Activated CD8-positive, alpha-beta memory T cell treated with anti-CD3 and anti-CD28 coated beads for 24 hours (primary cell): ENCODE measurements around the gene LIFR.

Experiments used
- DNase-seq: peaks from one replicate; pipeline ENCODE4 v3.0.0-alpha.2; 2020

LIFR gene

GRCh38 chr5:38463634-38464521 is 92.6 kb downstream of the LIFR start:
- no peak for DNase-seq

DNA sequence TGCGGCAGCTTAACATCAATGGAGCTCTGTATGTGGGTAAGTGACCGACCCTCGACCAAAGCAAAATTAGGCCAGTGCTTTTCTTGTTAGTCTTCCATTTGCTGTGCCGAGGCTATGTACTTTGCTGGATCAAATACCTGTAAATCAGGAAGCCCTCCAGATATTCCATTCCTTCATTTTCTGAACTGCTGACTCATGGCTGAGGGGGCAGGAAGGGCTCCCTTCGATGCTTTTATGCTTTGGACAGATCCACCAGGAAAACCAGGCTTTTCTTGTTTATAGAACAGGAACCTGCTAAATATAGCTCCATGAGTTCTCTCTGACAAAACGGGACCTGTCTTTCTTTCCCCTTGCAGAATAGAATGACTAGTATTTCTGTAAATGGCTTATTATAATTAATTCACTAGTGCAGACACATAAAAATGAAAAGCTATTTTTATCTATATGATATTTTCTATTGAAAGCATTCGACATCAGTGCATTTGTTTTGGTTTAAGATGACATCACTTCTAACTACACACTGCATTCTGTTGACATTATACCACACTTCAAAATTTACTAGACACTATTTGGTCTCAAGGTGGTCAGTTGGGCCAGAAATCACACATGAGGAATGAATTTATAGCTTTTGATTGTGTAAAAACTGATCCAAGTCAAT is 93.3 kb downstream of the LIFR start:
- no peak for DNase-seq

DNA sequence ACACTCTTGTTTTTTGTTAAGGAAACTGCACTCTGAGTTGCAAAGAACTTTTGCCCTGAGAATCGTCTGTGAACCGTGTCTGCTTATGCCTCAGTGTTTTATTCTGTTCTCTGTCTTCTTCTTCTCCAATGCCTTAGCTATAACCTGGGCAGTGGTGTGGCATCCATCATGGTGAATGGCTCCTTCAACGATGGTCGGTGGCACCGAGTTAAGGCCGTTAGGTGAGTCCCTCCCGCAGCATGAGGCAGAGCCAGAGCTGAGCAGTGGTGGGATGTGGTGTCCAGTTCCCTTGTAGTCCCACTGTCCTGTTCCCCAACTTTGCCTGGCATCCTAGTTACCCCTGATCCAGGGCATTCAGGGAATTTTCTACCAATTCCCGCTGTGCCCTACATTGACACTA is 98.3 kb downstream of the LIFR start:
- DNase-seq, result no peak

GRCh38 chr5:38456657-38457399 is 99.6 kb downstream of the LIFR start:
- DNase-seq, result no peak

- DNase-seq, result no peak
Observed at GRCh38 chr5:38455796-38456330, 100.6 kb downstream of the LIFR start.

GRCh38 chr5:38453921-38454320 is 102.5 kb downstream of the LIFR start:
- no peak for DNase-seq

GRCh38 chr5:38453506-38453905 is 102.9 kb downstream of the LIFR start:
- DNase-seq, result no peak

GRCh38 chr5:38452201-38452600 is 104.2 kb downstream of the LIFR start:
- DNase-seq, result no peak

DNA sequence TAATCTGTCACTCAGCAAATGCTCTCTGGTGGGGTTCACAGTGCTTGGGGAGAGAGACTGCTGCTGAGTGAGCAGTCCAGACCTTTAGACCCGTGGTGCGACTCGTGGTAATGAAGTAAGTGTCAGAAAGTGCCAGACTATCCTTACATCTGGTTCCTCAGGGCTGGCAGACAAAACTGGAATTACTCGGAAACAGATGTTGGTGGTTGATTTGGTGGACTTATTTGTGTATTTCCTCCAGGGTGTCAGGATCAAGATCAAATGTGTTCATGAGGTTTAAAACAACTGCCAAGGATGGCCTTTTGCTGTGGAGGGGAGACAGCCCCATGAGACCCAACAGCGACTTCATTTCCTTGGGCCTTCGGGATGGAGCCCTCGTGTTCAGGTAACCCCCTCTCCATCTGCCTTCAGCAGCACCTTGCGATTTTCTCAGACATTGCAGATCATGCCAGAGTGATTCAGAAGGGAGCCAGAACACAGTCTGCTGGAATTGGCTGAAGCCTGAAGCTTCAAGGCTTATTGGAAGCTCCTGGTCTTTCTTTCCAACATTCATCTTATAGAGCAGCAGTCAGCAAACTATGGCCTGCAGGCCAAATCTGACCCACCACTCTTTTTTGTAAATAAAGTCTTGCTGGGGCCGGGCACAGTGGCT is 105.2 kb downstream of the LIFR start:
- DNase-seq, result no peak

- no peak for DNase-seq
Observed at GRCh38 chr5:38450627-38451026, 105.8 kb downstream of the LIFR start.

GRCh38 chr5:38448568-38449350 is 107.7 kb downstream of the LIFR start:
- no peak for DNase-seq

DNA sequence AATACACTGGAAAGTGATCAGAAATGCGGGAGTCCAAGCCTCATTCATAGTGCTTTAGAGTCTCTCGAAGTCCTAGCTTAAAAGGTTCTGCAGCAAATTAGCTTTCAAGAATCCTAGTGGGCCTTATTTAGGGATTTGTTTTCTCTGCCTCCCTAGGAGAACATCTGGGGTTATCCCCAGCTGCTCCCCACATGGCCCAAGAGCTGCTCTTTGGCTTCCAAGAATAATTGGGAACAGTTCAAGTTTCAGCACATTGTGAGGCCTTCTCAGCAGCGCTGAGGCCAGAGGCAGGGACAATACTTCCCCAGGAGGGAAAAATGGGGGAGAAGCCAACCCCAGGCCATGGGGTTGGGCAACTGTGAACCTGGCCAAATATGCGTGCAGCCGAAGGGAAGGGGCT is 108.7 kb downstream of the LIFR start:
- DNase-seq, result no peak

DNA sequence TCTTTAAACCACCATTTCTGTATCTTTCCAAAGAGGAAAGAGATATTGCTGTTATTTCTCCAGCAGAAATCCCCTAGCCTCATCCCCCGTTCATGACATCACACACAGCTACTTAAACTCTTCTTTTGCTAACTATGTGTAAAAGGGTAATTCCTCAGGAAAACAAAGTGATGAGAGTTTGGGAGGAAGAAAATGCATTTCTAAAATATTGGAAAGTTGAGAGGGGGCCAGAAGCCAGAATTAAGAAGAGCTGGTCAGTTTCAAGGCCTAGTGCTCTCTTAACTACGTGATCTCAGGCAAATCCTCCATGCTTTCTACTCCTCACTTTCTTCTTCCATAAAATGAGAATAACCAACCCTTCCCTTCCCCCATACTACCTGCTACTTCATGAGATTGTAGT is 109.4 kb downstream of the LIFR start:
- no peak for DNase-seq

GRCh38 chr5:38446029-38446522 is 110.4 kb downstream of the LIFR start:
- DNase-seq, result no peak

DNA sequence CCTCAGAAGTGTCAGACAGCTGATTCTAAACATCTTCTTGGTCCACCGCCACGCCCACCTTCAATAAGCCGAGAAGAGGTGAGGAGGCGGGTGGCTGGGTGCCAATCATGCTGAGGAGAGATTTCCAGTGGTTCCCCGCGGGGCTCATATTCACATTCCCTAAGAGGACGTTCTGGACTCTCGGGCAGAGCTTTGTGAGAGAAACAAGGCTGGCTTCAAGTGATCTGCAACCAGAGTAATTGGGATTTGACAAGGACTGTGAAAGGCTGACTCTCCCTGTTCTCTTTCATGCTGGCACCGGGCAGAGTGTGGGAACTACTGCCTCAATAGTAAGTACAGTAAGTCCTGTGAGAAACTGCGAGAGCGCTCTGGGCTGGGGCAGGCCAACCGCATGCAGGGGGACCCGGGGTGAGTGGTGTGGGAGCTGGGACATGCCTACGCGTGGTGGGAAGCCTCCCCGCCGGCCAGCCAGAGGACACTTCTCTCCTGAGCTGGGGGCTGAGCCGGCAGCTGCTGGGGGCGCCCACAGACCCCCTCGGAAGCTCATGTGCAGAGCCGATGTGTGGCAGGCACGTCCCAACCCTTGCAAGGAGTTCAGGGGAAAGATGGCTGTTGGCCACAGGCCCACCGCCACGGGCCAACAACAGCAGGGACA is 110.9 kb downstream of the LIFR start:
- DNase-seq, result no peak

DNA sequence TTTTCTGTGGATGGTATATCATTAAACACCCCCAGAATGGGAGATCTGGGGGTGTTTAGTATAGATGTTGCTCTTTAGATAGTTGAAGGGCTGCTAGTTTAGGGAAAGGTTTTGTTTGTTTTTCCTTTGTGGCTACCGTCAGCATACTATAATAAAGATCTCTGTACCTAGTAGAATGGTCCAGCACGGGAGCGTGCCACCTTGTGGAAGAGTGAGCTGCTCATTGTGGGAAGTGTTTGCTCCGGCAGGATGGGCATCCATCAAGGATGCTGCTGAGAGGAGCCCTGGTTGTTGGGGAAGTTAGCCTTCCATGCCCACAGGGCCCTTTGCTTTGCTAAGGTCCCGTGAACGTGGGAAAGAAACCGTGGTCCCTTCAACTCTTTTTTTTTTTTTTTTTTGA is 113.1 kb downstream of the LIFR start:
- DNase-seq, result no peak

- no peak for DNase-seq
Observed at GRCh38 chr5:38442247-38442573, 114.2 kb downstream of the LIFR start.

- DNase-seq, result peak; percentile 90
Observed at GRCh38 chr5:38441453-38442246, 114.8 kb downstream of the LIFR start.

GRCh38 chr5:38438757-38439156 is 117.7 kb downstream of the LIFR start:
- no peak for DNase-seq

DNA sequence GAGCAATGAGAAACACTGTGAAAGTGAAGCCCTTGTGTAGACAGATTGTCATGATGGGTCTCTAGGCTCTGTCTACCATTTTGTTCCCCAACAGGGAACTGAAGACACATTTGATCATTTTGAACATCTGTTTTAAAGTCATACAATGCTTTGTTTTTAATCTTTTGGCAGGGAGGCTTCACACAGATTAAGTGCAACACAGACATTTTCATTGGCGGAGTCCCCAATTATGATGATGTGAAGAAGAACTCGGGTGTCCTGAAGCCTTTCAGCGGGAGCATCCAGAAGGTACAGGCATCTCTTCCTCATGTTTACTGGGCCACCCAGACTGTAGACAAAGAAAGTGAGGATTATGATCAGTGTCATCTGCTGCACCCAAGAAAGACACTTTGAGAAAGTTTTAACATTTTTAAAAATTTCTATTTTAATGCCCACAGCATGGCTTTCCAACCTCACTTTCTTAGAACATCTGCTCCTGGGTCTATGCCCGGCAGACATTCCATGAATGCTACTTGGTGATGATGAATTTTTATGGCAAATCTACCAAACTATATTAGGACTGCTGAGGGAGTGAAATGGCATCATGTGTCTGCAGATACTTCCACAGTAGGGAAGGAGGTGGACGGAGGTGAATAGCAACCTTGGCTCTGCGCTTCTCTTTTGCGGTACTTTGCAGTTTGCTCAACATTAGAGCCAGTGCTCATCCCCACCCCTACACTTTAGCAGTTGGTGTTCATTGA is 121.3 kb downstream of the LIFR start:
- DNase-seq, result no peak
